ENCODE results near the gene MAPK14. TPM values are rescaled to one million over a fixed set of nuclear protein-coding genes. Genes with fewer than 3 reads are reported as not detected.

MAPK14 gene
- total and polyA plus RNA-seq, 4 donors, result 16.9 to 82.7 (median 35.9) TPM

- no peak for TF ChIP-seq EGR1 (IDR thresholded peaks at IDR 0.05; ENCODE audit: low read depth in 2 of 2)
- no peak for TF ChIP-seq NR2F2 (IDR thresholded peaks at IDR 0.05)
- TF ChIP-seq JUND (IDR thresholded peaks at IDR 0.05), result no peak
- TF ChIP-seq TAF1 (conservative IDR thresholded peaks at IDR 0.05), result no peak
- no peak for TF ChIP-seq FOXA2 (IDR thresholded peaks at IDR 0.05)
Observed at GRCh38 chr6:36129941-36130666, 102.5 kb downstream of the MAPK14 start, which contains the start of gene MAPK13 (continued).

- 25% methylated on average over 52 of the region's 52 CpGs for WGBS
Observed at GRCh38 chr6:36130667-36131510, 103.3 kb downstream of the MAPK14 start.

More at GRCh38 chr6:36130667-36131510, 103.3 kb downstream of the MAPK14 start:
- DNase-seq (ENCODE audit: low spot score), result peak; percentile 67
- Histone ChIP-seq H3K9ac (ENCODE audit: low read depth in 1 of 2, low read length in 2 of 2) (no peak overlapping the region), H3K27me3 (ENCODE audit: control insufficient read depth in 4 of 4, insufficient read depth in 4 of 4, low read length in 3 of 4) (no peaks in the 10 kb centered on the region), H3K36me3 (ENCODE audit: control insufficient read depth in 4 of 4, insufficient read depth in 3 of 4, low read depth in 1 of 4, low read length in 3 of 4) (no peaks in the 10 kb centered on the region), H3K4me1 (ENCODE audit: control insufficient read depth in 4 of 4, insufficient read depth in 4 of 4, low read length in 3 of 4) (peaks cover 5 to 16% (median 7%) of the 10 kb centered on the region in 4 donors), H3K27ac (ENCODE audit: low read depth in 1 of 2, low read length in 2 of 2) (peak overlapping the region; percentile 56 to 67), H3K9me3 (ENCODE audit: control insufficient read depth in 4 of 4, low read length in 3 of 4) (no peaks in the 10 kb centered on the region), H3K4me3 (ENCODE audit: low read depth in 1 of 3, low read length in 3 of 3) (peak overlapping the region in 2 of 3 donors; percentile 9 to 62)
- TF ChIP-seq REST (IDR thresholded peaks at IDR 0.05), result no peak
- TF ChIP-seq CTCF (IDR thresholded peaks at IDR 0.05; ENCODE audit: low read depth, low read length, missing input control), result peak; percentile 15
- TF ChIP-seq TAF1 (conservative IDR thresholded peaks at IDR 0.05), result no peak
- no peak for TF ChIP-seq SP1 (IDR thresholded peaks at IDR 0.05)
